HG02852 (cell line): Measurements from ENCODE around the gene NCAPG2.
A peak's percentile ranks its signal among the peaks of the same experiment; 100 is the strongest.
"Not testable (repeated sequence)": the region's sequence is repeated elsewhere in the genome, so short reads cannot be mapped to it uniquely, and the experiment has no call there.

Source experiments
- ATAC-seq: cut with Tn5 transposase; IDR thresholded peaks from one replicate; pipeline ENCODE4 v1.9.1; 2021; ENCODE audit warnings: mild to moderate bottlenecking, moderate library complexity; ENCODE audit not compliant: unreplicated experiment

Gene NCAPG2

DNA sequence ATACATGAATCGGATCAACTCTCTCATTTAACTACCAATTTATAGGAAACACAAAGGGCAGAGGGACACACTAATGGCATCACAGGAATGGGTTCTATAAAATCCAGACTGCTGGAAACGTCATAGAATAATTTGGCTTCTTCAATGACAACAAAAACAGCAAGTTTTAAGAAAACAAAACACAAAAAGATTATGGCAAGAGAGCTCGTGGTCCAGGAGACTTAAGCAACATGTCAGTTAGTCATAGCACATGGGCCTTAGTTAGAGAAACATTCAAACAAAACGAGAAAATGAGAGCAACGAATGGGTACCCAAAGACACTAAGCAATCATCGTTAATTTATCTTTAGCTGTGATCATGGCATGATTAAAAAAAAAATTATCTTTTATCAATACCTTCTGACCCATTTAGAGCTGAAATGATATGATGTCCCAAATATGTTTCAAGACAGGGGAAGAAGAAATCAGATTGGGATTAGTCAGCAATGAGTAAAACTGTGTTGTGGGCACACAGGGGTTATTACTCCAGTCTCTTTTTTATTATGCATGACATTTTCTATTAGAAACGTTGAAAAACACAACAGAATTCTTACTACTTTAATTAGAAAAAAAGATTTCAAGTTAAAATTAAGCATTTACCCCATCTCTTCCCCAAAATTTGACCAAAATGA lies 28.3 kb downstream of the NCAPG2 start:
- no peak for ATAC-seq

DNA sequence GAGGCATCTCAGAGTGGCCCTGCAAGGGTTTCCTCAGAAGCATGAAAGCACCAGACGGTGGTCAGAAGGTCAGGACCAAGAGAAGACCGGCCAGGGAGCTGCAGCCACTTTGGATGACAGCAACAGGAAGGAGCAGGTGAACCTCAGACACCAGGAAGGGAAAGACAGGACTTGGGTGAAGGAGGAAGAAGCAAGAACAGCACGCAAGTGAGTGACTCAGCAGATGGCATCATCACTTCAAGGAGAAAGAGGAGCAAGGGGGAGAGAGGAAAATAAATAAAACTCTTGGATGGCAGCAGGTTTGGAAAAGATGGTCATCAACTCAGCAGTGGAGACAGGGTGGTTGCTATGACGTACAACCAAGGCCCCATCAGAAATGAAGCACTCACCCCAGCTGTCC lies 31.6 kb downstream of the NCAPG2 start:
- ATAC-seq, result no peak

DNA sequence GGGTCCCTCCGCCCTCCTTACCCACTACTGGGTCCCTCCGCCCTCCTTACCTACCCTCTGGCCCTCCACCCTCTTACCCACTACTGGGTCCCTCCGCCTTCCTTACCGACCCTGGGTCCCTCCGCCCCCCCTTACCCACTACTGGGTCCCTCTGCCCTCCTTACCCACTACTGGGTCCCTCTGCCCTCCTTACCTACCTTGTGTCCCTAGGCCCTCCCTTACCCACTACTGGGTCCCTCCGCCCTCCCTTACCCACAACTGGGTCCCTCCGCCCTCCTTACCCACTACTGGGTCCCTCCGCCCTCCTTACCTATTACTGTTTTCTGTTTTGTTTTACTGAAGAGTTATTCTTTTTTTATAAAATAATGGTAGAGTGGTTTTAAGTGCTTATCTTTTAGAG lies 36.5 kb downstream of the NCAPG2 start:
- ATAC-seq, result not testable (repeated sequence)

DNA sequence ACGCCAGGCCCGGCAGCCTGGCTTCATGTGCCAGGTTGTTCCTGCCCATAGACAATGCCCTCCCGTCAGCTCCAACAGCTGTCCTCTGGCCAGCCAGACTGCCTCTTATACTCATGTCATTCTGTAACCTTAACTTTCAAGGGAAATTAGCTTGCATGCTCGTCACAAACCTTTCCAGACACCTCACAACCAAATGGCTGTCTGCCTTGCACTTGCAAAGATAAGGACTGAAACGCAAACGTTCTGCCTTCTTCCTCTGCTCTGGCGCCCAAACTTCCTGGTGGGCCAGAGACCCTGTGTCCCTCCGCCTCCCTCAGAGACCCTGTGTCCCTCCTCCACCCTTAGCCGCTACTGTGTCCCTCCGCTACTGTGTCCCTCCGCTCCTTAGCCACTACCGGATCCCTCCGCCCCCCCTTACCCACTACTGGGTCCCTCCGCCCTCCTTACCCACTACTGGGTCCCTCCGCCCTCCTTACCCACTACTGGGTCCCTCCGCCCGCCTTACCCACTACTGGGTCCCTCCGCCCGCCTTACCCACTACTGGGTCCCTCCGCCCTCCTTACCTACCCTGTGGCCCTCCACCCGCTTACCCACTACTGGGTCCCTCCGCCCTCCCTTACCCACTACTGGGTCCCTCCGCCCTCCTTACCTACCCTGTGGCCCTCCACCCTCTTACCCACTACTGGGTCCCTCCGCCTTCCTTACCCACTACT lies 37.5 kb downstream of the NCAPG2 start:
- not testable (repeated sequence) for ATAC-seq

DNA sequence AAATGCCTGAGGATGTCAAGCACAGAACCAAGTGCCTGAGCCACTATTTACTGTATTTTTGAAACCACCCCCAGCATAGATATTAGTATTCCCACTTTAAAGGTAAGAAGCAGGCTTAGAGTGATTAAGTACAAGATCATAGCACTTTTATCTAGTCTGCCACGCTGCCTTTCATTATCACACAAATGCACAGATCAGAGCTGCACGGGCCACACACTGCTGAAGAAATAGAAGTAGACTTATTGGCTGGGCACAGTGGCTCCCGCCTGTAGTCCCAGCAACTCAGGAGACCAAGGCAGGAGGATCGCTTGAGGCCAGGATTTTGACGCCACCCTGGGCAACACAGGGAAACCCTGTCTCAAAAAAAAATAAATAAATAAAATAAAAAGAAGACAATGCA lies 38.2 kb downstream of the NCAPG2 start:
- no peak for ATAC-seq

DNA sequence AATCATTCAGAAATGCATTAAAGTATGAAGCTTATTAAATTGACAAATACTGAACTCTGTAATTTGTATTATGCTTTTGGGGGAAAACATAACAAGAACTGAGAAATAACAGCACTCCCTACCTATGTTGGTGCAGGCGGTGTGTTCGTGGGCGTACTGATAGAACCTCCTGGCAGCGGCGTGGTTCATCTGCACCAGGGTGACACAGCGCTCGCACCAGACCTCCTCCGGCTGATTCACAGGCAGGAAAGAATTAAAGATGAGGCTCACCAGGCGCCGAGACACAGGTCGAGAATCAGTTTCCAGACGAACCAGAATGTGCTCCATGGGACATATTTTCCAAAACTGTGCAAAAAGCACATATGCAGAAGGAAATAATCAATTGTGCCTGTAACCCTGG lies 40.2 kb downstream of the NCAPG2 start:
- ATAC-seq, result no peak

DNA sequence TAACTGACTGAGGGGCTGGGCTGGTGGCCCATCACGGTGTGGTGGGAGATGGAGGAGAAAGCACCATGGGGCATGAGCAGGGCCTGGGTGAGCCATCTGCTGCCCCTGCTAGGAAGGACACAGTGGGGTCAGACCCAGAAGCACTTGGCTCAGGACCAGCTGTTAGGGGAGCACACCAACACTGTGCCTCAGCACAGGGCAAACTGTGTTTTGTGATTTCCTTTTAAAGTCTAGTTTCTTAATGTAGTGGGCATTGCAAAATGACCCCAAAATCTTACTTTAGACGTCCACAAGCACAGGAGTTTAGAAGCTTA lies 41.2 kb downstream of the NCAPG2 start:
- ATAC-seq, result no peak

DNA sequence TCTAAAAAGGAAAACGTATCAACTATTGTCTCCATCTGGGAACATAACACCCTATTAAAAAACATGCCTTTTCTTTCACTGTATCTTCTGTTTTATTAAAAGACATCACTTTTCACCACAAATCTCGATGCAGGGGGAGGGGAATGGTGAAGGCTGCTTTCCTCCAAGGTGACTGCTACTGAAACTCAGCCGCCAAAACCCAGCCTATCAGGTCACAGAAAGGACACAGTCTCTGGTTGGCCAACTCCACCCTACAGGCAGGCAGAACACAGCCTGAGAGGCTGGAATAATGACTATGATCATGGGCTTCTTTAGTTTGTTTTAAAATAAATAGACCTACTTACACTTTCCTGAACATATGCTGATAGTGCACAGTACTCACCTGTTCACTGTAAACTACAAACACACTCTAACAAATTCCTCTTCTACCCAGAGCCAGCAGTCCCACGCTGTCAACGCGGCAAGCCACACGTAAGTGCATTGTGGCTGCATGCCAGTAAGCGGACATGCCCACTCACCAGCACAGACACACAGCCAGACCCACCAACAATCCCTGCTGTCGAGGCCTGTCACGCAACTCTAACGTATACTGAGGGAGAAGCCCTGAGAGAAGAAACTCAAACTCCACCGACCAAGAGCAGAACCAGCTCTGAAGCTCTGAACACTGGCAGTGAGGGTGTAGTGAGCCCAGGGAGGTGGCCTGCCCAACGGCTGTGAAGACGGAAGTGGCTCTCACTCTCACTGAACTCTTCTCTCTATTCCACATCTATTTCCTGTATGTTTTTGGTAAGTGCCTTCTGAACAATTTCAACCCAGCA lies 41.8 kb downstream of the NCAPG2 start:
- no peak for ATAC-seq

DNA sequence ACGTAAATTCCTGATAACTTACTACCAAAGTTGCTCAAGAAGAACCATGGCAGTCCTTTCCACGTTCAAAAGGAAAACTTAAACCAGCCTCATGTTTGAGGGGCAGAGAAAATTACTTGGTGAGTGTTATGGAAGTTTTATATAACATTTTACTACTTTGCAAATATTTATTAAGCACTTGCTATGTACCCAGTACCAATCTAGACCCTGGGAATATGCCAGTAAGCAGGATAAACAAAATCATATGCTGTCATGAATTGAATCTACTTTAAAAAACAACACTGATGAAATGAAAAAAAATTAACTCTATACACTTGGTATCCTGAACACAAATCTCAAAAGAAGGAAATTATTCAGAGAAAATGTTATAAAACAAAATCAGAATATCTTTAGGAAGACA lies 46.1 kb downstream of the NCAPG2 start:
- ATAC-seq, result no peak

DNA sequence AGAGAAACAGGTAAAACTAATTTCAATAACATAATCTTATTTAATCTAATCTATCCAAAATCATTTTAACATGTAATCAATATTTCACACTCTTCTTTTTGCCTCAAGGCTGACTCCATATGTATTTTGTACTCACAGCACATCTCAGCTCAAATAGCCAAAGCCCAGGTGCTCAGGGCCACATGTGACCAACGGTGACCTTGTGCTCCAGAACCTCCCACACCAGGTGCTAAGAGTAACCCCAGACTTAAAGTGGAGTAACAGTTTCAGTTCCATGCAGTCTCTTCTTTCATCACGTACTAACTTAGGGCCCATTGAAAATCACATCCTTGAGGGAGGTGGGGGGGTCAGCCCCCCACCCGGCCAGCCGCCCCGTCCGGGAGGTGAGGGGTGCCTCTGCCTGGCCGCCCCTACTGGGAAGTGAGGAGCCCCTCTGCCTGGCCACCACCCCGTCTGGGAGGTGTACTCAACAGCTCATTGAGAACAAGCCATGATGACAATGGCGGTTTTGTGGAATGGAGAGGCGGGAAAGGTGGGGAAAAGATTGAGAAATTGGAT lies 47.3 kb downstream of the NCAPG2 start:
- ATAC-seq, result peak; percentile 35

DNA sequence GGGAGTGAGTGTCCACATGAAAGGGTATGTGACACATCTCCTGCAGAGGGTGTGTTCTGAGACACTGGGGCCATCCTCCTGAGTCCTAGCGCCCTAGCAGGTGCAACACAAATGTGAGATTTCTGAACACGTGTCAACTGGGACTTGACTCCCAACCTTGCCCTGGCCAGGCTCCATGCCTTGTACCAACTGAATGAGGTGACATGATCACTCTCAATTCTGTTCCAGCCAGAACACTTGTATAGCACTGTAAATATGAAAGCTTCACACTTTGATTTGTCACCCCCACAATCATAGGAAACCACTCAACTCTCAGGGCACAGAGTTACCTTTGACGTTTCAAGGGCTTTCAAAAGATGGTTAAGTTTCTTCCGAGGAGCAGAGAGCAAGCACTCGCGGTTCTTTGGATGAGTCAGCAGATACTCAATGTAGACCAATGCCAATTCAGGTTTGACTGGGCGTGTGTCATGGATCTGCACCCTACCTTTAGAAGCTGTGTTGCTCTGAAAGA lies 48.6 kb downstream of the NCAPG2 start:
- peak; percentile 98 for ATAC-seq

DNA sequence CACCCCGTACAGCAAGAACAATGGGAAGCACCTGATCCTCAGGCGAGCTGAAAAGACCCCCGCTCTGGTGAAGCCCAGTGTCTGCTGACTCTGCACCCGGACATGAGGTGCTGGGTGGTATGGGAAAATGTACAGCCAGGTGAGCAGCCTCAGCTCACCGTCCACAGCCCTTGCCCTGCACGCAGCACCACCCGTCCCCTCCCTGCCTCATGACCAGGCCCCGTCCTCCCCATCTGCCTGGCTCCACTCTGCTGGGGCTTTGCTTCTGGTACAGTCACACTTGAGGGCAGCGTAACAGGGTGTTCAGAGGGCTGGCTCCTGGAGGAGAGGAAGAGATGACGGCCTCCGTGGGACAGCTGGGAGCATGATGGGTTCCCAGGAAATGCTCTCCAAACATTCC lies 49.1 kb downstream of the NCAPG2 start:
- no peak for ATAC-seq

DNA sequence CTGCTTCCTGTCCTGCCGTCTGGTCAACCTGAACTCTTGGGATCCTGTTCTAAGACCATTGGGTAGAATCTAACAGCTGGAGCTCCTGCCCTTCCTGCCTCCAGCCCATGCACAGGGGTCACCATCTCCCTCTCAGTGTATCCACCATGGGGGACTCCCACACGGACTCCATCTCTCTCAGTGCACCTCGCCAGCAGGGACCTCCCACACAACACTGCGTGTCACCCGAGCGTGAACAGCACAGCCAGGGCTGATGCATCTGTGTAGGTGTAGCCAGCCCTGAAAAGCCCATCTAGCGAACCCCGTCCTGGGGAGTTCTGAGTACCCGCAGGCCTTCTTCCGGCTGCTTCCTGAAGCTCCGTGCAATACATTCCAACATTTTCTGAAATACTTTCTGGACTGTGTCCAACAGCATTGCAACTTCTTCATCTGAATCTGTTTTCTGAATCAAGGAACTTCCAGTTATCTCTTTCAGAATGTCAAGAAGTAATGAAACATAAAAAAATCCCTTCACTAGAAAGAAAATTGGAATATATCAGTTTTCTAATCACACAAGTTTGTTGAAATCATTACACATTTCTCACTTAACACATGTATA lies 52.5 kb downstream of the NCAPG2 start:
- ATAC-seq, result no peak

DNA sequence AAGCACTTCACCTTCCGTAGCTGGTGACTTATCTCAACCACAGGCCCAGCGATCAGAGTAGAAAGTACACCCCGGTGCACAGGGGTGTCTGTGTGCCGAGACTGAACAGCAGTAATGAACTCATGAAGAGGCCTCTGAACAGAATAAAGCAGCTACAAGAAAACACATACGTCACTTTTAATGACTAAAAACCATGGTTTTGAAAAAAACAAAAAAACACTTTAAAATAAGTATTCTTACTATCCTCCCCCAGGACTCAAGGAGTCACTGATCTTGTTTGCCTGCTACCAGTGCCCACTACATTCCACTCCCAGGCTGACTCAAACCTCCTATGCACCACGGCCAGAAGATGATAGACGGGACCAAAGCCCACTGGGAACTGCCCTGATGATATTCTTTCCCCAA lies 53.8 kb downstream of the NCAPG2 start:
- no peak for ATAC-seq

DNA sequence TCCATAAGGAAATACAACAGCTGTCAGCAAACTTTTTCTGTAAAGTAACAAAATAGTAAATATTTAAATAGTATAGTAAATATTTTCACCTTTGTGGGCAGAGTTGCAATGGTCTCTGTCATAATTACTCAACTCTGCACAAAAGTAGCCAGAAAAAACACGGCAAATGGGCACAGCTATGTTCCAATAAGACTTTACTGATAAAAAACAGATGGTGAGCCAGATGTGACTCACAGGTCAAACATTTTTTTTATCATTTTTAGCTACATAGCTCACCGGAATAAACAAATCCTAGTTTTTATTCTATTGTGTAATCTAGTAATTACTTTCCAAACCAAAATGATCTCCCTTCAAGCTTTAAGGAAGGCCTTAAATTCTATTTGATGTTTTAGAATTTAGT lies 55.3 kb downstream of the NCAPG2 start:
- ATAC-seq, result no peak

DNA sequence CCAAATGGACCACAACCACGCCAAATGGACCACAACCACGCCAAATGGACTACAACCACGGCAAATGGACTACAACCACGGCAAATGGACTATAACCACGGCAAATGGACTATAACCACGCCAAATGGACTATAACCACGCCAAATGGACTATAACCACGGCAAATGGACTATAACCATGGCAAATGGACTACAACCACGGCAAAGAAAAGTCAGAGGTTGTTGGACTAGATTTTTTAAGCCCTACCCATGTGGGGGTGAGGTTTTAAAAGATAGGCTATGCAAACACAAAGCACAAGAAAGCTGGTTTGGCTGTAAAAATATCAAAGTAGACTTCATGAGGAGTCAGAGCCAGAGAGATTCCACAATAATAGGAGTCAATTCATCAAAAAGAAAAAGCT lies 55.8 kb downstream of the NCAPG2 start:
- no peak for ATAC-seq

DNA sequence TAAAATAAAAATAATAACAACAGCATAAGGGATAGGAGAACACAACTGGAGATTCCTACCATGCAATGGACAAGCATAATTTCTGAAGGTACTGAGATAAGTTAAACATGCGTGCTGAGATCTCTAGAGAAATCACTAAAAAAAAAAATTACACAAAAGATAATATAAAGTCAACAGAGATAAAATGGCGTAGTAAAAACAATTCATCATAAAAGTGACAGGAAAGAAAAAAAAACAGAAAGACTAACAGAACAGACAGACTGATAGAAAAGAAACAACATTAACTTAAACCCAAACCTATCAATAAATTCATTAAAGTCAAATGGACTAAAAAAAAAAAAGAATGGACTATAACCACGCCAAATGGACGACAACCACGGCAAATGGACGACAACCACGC lies 56.4 kb downstream of the NCAPG2 start:
- no peak for ATAC-seq

DNA sequence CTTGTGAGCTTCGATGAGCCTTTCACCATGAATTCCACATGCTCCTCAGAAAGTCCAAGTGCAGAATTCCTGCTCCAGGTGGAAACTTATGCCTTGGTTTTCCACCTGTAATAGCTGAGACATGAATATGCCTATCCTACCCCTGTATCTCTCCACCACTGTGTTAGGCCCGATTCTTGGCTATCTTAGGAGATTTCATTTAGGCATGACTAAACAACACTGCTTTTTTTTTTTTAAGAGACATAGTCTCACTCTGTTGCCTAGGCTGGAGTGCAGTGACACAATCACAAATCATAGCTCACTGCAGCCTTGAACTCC lies 57.2 kb downstream of the NCAPG2 start:
- no peak for ATAC-seq

DNA sequence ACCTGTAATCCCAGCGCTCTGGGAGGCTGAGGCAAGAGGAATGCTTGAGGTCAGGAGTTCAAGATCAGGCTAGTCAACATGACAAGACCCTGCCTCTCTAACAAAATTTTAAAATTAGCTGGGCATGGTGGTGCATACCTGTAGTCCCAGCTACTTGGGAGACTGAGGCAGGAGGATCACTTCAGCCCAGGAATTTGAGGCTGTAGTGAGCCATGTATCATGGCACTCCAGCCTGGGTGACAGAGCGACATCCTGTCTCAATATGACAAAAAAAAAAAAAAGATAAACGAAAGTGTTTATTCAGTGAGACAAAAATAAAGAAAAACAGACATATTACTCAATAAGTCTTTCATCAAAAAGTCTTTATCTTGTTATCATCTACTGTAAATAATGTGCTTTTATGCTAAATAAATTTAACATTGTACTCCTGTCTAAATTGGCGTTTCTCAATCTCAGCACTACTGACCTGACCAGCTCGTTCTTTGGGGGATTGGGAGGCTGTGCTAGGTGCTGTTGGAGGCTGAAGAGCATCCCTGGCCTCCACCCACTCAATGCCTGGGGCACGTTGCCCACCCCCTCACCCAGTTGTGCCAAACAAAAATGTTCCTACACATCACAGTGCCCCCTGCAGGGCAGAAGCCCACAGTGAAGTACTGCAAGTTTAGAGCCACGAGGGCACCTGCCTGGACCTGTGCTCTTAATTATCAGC lies 57.7 kb downstream of the NCAPG2 start:
- ATAC-seq, result no peak

DNA sequence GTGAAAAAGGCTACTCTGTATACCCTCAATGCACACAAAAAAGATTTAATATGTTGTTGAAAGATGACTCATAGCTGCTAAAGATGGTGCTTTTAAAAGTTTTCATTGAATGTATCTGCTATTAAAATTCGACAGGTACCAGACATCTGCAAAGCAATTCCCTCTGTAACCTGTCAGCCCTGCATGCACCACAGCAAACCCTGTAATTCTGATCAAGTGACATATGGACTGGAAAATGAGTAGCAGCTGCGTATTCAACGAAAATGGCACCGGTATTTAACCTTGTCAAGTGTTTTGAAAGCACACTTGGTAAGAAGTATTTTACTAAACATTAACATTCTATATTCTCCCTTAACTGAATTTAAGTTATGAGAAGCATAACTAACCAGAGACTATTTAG lies 58.8 kb downstream of the NCAPG2 start:
- no peak for ATAC-seq

DNA sequence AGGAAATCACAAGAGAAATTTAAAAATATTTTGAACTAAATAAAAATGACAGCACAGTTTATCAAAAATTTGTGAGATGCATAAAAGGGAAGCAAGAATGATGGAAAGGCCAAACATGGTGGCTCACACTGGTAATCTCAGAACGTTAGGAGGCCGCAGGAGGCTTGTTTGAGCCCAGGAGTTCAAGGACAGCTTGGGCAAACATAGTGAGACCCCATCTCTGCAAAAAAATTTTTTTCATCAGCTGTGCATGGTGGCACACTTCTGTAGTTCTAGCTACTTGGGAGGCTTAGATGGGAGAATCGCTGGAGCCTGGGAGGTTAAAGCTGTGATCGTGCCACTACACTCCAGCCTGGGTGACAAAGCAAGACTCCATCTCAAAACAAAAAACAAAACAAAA lies 62.5 kb downstream of the NCAPG2 start:
- ATAC-seq, result no peak
